H1 (cell line): ENCODE measurements around the gene TMEM151A. TPM values are rescaled to one million over a fixed set of nuclear protein-coding genes. Genes with fewer than 3 reads are reported as not detected.

Experiments
- BCL11A ChIP-seq, 2 experiments: IDR thresholded peaks; one replicate each; pipeline ENCODE4 v1.6.1; 2011; ENCODE audit warnings: low read depth in 2 of 2, low read length in 2 of 2, mild to moderate bottlenecking in 2 of 2
- EGR1 ChIP-seq: IDR thresholded peaks from 2 replicates; pipeline ENCODE4 v1.6.1; 2011; ENCODE audit warnings: low read depth, low read length, borderline replicate concordance
- RAD21 ChIP-seq, 2 experiments: IDR thresholded peaks in 1 of 2; conservative IDR thresholded peaks in 1 of 2; 2 replicates each; pipeline ENCODE4 v1.6.1; 2011; ENCODE audit warnings: low read depth in 2 of 2, low read length in 2 of 2, improper control_type of control experiment in 1 of 2, inconsistent platforms in 1 of 2, mild to moderate bottlenecking in 1 of 2, moderate library complexity in 1 of 2
- TEAD4 ChIP-seq: IDR thresholded peaks from 2 replicates; pipeline ENCODE4 v1.6.1; 2012; ENCODE audit warnings: low read depth, low read length, inconsistent platforms, mixed read lengths
- polyA plus RNA-seq, 7 experiments: library from polyadenylated mRNA; depleted of rRNA in 3 of 7; stranded (reverse) in 5 of 7; unstranded in 2 of 7; fragments of >200 nt in 5 of 7; fragments of 200-250 nt in 2 of 7; gene quantifications; 1 replicate in 5 of 7; 2 replicates in 1 of 7; 4 replicates in 1 of 7; pipeline versions ENCODE4 v1.2.1 to v1.2.3, GENCODE V29; 2011 to 2013; ENCODE audit warnings: missing spikeins in 2 of 7, mixed read lengths in 2 of 7
- total RNA-seq: library from RNA; stranded (reverse); fragmentation: NEBNext Ultra II Directional; extraction: Animal tissue kit (Norgen Biotek cat#: 25700); gene quantifications from 2 replicates; pipeline ENCODE4 v1.2.1, GENCODE V29; 2021
- TF ChIP-seq, protein P1 (sequence below): IDR thresholded peaks from 2 replicates; pipeline ENCODE4 v1.6.1; 2011; ENCODE audit warnings: low read depth, mild to moderate bottlenecking, low read length; ENCODE audit not compliant: insufficient read depth

The TMEM151A gene
- total and polyA plus RNA-seq, 2 of the 8 experiments (the other 6 are each of a cell fraction or from before 2014, with no cell fraction given): 3.2 TPM

DNA sequence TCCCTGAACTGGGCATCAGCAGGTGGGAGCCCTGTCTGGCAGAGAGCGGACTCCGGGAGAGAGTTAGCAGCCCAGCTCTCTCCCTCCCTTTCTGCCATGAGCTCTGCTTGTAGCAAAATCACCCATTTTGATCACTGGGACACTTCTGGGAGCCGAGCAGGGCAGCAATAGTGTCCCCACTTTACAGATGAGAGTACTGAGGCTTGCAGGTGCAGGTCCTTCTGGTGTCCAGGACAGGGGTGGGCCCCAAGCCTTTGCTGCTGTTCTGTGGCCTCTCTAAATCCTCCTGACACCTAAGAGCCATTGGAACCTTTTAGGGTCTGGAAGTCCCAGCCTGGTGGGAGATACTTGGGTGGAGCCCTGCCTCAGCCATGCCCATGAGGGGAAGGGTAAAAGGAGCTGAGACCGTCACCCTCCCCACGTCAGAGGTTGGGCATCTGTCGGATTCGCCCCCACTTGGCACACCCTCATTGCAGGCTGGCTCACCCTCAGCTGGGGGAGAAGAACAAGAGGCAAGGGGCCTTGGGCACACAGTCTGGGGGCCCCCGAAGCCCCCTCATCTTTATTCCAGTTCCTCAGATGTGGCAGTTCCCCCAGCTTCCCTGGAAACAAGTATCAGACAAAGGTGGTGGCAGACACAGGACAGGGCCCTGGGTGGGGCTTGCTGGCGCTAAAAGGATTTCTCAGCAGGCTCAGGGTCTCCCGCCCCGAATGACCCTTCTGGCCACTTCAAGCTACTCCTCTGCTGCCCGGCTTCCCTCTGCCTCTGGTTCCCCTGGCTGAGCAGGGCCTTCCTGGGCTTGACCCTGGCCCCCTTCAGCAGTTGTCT lies 40.1 kb downstream of the TMEM151A start (continued):
- TF ChIP-seq RAD21 (IDR thresholded peaks at IDR 0.05 in 1 of 2, conservative IDR thresholded peaks at IDR 0.05 in 1 of 2; ENCODE audit: low read depth in 2 of 2, low read length in 2 of 2): no peak
- TF ChIP-seq TEAD4: no peak
- TF ChIP-seq EGR1: no peak
- TF ChIP-seq, protein P1, sequence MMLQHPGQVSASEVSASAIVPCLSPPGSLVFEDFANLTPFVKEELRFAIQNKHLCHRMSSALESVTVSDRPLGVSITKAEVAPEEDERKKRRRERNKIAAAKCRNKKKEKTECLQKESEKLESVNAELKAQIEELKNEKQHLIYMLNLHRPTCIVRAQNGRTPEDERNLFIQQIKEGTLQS: no peak
- TF ChIP-seq BCL11A (IDR thresholded peaks at IDR 0.05; ENCODE audit: low read depth in 2 of 2, low read length in 2 of 2): no peak
